HG03139 (cell line): ENCODE measurements around the gene NBPF9.
"Not testable (repeated sequence)": the region's sequence is repeated elsewhere in the genome, so short reads cannot be mapped to it uniquely, and the experiment has no call there.

Experiments
- ATAC-seq: cut with Tn5 transposase; IDR thresholded peaks from one replicate; pipeline ENCODE4 v1.9.1; 2021; ENCODE audit not compliant: unreplicated experiment

NBPF9 gene, protein sequence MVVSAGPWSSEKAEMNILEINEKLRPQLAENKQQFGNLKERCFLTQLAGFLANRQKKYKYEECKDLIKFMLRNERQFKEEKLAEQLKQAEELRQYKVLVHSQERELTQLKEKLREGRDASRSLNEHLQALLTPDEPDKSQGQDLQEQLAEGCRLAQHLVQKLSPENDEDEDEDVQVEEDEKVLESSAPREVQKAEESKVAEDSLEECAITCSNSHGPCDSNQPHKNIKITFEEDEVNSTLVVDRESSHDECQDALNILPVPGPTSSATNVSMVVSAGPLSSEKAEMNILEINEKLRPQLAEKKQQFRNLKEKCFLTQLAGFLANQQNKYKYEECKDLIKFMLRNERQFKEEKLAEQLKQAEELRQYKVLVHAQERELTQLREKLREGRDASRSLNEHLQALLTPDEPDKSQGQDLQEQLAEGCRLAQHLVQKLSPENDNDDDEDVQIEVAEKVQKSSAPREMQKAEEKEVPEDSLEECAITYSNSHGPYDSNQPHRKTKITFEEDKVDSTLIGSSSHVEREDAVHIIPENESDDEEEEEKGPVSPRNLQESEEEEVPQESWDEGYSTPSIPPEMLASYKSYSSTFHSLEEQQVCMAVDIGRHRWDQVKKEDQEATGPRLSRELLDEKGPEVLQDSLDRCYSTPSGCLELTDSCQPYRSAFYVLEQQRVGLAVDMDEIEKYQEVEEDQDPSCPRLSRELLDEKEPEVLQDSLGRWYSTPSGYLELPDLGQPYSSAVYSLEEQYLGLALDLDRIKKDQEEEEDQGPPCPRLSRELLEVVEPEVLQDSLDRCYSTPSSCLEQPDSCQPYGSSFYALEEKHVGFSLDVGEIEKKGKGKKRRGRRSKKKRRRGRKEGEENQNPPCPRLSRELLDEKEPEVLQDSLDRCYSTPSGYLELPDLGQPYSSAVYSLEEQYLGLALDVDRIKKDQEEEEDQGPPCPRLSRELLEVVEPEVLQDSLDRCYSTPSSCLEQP (N-terminal part only)

DNA sequence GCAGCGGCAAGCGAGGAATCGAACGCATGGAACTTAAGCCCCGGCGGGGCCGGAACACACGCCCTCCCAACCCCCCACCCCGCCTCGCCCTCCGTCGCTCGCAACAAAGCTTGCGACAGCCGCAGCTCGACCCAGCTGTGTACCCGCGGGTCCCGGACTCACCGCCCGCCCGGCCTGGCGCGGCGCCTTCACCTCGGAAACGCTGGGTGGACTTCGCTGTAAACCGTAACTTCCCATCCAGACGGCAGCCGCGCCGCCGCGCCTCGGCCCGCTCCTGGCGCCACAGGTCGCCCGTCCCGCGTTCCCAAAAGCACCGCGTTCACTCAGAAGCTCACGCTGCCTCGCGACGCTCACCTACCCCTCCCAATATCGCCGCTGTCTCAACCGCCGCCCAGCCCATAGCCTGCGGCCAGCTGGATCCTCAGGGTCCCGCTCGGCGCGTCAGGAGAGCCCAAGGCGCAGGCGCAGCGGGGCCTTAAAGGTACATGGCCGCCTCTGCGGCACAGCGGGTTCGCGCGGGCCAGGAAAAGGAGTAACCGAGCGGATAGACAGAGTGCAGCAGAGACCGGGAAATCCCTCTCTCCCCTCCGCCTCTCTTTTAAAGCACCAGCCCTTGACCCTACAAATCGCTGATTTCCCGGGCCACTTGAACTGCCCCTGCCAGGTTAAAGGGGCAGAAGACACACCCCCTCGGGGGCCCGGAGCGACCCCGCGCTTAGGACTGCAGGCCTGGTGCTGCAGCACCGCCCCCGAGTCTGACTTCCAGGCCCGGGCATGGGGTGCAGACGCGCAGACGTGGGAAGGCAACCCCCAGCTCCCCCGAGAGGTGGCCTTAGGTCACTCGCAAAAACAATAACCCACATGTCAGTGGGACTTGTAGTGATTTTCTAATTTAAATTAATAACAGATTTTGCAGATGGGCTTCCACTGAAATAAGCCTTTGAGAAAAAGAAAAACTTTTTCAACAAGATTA lies at the start of gene NBPF9:
Gene NBPF9 (minus strand): TSS at position 443 of the 973 bp plus-strand sequence. CDS start 21,412 bp downstream, outside the sequence.
- ATAC-seq = peak; percentile 97

DNA sequence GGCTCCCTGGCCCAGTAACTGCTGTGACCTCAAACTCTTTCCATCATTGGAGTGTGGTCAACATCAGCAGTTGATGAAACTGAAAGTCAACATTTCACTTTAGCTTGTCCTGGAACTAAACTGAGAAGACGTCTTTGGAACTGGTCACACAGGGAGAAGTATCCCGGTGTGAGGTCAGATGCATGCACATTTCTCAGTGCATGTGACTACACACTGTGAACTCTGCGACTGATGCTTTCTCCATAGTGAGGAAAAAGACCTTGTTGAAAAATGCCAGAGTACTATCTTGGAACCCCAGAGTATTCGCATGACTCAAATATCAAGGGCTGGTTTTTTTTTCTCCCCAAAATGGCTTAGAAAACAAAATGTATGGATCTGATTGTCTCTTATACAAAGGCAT lies 46.6 kb upstream of the NBPF9 start:
- ATAC-seq = not testable (repeated sequence)

DNA sequence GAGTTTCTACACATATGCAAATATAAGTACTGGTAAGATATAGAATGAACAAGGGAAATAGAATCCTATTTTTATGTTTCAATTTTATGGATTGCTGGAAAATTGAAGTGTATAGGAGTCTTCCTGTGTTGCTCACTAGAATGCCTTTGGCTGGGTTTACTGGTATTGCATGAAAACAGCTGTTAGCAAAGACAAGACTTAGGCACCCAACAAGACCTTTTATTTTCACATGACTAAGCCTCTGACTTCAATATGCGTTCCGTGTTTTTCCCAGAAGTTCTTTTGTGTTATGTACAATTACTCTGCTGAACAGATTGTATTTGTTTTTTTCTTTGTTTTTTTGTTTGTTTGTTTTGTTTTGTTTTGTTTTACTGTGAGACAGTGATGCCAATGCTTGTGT lies 34.2 kb upstream of the NBPF9 start:
- ATAC-seq = not testable (repeated sequence)

DNA sequence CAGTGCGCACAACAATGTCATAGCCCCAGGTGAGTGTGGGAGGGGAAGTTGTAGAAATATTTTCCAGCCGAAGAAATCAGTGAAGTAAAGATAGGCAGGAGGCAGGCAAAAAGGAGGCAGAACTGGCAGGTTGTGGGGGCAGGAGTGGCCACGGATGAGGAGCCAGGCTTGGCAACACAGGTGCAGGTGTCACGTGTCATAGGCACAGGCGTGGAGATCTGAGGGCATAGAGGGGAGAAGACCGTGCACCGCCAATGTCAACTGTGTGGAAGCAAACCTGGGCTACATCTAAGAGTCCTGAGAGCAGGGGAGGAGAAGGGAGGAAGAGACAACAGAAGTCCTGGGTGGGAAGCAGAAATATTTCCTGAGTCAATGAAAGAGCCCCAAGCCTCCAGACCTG lies 27.6 kb upstream of the NBPF9 start:
- ATAC-seq = not testable (repeated sequence)

DNA sequence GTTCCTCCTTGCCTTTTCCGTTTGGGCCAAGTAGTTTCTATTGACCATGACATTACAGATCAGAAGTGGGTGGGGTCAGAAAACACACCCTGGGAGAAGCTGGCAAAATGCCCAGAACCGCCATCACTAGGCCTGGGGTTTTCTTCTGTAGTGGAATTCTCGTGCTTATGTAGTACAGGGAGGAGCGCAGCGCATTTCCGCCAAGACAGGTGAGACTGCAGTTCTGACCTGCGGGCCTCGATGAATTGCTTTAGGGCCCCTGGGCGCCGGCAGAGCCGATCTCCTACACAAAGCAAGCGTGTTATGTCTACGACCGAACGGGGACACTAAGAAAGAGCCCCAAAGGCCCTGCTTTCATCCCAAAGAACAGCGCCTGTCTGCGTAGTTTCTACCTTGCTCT lies 25.9 kb upstream of the NBPF9 start:
- not testable (repeated sequence) for ATAC-seq

DNA sequence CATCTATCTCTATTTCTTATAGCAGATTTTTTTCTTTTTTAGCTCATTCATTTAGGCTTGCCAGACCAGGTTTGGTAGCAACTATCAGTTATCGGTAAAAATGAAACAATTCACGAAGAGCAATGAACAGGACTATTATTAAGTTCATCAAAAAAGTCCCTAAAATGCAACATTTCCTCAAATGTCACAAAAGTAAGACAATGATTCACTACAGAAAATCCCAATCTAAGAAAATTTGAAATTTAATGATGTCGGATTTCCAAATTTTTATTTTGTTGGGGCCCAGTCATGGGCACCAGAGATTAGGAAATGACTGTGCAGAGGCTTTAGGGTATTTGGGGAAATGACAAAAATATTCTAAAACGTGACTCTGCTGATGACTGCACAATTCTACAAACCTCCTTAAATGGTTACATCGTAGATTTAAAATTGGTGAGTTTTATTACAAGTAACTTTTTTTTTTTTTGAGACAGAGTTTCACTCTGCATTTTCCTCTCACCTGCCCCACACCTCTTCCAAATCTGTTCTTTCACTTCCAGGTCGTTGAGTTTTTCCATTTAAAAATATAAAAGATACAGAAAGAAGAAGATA lies 23.3 kb upstream of the NBPF9 start:
- not testable (repeated sequence) for ATAC-seq

DNA sequence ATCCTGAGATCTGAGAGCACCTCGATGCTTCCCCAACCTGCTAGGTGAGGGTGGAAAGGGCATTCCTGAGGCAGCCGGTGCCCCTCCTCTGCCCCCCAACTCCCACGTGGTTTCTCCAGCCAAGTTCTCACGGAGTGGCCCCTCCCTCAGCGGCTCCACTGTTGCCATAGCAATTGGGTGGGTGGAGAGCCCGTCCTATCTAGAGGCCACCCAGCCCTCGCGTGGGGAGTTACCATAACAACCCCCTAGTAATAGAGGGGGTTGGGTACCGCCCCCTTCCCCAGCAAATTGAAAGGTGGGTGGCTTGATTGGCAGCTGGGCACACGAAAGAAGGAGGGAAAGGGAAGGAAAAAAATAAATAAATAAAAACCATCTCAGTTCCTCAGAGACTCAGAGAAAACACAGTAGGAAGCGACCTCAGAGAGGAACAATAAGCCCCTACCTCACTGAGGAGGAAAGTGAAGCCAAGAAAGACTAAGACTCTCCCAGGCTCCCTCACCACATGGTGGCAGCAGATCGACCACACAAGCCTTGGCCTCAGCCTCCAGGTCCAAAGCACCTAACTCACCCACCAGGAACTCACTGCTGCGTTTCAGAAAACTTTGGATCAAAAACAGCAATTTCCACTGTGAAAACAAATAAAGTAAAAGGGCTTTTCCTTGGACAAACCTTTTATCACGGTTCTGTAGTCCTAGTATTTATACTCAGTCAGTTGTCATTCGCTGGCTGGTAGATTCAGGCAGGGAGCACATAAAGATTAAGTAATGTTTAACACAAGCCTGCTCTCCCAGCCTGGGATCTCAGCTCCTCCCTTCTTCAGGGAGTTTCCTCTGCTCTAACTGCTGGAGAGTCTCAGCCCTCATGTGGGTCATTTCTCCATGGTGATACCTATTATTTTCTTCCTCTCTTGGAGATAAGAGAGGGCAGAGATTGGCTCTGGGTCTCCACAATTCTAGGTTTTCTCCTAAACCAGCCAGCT lies 20.9 kb upstream of the NBPF9 start:
- ATAC-seq = not testable (repeated sequence)

DNA sequence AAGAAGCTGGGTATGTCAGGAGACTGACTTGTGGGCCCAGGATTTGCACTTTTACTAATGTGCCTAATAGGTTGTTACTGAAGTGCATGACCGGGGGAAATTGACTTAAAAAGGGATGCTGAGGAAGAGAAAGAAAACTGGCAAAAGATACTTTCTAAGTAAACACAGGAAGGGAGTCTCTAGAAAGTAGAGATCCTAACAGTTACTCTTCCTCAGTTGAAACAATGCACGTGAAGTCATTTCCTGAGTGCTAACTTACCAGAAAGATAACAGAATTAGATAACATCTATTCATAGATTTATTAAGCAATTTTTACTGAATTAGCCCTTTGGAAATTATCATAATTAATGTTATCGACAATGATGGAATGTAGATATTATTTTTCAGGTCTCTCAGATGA lies 9.5 kb upstream of the NBPF9 start:
- ATAC-seq = not testable (repeated sequence)

DNA sequence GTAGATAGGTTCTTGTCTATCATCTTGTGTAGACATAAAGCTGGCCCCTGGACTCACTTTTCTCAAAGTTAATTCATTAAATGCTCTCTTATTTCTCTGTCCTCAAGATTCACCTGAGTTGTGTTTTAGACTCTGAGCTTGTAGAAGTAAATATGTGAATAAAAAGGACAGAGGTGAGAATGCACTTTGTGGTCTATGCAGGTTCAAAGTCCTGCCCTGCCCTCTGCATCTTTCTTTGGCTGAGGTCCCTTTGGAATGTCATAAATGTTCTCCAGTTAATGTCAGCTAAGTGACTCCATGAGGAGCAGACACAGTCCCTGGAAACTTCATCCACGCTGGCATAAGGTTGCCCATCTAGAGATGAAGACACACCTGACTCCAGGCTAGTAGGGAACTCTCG lies 7.0 kb upstream of the NBPF9 start:
- ATAC-seq = not testable (repeated sequence)

DNA sequence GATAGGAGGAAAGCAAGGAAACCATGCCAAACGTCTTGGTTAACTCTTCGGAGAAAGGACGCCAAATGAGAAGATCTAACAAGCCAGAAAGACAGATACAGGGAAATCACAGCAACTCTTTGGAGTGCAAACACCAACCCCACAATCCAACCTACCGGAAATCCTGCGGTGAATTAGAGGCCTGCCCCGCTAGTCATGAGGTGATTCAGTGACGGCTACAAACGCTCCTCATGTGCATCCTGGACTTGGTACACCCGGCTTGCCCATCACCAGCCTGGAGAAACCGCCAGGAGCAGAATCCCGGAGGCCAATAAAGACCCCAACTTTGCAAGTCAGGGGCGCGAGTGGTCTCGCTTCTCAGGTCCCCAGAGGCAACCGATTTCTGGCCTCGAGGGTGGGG lies 777 bp downstream of the NBPF9 start:
- ATAC-seq = not testable (repeated sequence)

DNA sequence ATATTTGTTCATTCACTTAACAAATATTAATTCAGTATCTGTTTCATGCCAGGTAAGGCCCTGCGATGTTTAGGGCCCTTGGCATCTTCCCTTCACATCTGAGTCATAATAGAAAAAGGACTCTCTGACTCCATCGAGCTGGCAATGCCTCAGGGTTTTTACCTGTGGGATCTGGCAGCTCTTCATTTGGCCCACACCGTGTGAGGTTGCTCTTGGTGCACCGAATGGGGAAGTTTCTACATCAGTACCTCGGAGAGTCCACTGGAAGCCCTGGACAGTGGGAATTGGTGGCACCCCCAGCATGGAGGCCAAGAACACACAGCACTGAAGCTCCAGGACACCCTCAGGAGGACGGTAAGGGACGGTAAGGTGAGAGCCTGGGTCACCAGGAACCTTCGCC lies 5.1 kb downstream of the NBPF9 start:
- ATAC-seq = not testable (repeated sequence)

DNA sequence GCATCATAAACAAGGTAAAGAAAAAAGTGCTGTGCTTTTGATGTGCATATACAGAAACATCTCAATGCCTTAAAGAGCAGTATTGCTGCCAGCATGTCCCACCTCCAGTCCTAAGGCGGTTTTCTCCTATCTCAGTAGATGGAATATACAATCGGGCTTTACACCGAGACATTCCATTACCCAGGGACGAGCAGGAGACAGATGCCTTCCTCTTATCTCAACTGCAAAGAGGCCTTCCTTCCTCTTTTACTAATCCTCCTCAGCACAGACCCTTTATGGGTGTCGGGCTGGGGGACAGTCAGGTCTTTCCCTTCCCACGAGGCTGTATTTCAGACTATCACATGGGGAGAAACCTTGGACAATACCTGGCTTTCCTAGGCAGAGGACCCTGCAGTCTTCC lies 10.2 kb downstream of the NBPF9 start:
- not testable (repeated sequence) for ATAC-seq

DNA sequence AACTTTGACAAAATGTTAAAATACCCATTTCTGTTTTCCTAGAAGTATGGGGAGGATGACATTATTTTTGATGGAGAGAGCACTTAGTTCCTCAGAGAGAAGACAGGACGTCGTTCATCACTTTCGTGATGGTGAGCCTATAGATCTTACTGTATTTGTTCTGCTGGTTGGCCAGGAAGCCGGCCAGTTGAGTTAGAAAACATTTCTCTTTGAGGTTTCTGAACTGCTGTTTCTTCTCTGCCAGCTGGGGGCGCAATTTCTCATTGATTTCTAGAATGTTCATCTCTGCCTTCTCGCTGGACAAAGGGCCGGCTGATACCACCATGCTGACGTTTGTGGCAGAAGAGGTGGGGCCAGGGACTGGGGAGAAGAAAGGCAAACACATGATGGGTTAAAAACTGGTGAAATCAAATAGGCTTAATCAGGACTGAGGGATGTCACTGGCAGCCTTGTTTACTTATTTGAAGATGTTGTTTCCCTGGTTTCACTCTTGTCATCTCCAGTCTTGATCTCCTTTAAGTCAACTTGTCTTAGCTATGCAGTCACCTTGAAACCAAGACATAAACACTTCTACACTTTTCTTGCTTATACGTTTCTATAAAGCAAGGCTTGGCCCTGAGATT lies 27.7 kb downstream of the NBPF9 start:
- not testable (repeated sequence) for ATAC-seq

DNA sequence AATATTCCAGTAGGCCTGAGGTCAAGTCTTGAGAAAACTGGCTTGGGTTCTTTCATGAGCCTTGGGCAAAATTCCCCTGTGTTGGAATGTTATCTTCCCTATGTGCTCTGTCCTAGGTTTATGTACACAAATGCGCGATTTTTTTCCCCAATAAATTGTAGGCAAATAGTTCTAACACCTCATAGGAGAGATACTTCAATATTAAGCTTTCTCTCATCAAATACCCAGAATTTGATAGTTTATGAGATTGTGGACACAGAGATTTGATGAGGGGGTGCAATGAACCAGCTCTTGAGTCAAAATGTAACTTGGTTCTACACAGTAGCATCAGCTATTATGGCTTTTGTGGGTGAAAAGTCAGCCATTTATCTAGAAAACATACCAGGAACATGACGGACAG lies 38.7 kb downstream of the NBPF9 start:
- not testable (repeated sequence) for ATAC-seq

DNA sequence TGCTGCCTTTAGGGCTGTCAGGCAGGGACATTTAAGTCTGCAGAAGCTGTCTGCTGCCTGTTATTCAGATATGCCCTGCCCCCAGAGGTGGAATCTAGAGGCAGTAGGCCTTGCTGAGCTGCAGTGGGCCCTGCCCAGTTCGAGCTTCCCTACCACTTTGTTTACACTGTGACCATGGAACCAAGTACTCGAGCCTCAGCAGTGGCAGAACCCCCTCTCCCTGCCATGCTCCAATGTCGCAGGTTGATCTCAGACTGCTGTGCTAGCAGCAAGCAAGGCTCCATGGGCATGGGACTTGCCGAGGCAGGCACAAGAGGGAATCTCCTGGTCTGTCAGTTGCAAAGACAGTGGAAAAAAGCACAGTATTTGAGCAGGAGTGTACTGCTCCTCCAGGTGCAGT lies 60.3 kb downstream of the NBPF9 start:
- ATAC-seq = not testable (repeated sequence)

DNA sequence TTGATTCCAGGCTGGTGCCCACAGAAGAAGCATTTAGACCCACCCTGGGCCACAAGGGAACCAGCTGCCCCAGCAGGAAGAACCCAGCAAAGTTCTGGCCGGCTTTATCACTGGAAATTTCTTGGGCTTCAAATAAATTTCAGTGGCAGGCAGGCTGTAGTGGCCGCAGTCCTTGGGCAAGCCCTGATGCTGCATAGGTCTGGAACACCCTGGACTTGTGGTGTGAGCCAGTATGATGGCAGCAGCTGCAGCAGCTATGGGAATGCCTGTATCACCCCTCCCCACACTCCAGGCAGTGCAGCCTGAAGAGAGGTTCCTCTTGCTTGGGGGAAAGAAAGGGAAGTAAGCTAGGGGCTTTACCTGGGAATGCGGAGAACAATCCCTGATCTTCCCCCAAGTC lies 69.4 kb downstream of the NBPF9 start:
- ATAC-seq = not testable (repeated sequence)

DNA sequence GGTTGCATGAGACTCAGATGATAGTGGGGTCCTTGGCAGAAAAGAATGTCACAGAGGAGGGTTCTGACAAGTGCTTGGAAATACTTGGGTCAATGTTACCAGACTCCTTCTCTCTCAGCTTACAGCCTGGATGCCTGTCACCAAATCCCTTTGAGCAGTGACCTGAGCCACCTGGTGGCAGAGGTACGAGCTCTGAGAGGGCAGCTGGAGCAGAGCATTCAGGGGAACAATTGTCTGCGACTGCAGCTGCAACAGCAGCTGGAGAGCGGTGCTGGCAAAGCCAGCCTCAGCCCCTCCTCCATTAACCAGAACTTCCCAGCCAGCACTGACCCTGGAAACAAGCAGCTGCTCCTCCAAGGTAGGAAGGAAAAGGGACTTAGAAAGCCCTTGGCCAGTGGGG lies 79.0 kb downstream of the NBPF9 start:
- ATAC-seq = not testable (repeated sequence)

DNA sequence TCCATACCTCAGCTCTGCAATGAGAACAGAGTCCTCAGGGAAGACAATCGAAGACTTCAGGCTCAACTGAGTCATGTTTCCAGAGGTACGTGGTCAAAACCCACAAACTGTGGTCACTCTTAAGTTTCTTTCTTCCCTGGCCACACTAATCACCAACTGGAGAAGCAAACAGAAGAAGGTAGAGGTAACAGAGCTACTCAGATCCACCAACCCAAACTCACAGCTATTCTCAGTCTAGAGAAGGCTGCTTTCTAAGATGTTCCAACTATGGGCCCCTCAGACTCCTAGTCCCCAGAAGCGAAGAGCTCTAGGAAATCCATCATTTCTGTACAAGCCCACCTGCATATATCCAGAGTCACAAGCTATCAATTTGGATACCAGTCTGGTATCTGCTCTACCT lies 84.8 kb downstream of the NBPF9 start:
- not testable (repeated sequence) for ATAC-seq
